ENCODE data around the gene PEAK3.

- TF ChIP-seq CTCF (IDR thresholded peaks at IDR 0.05) (no peak), POLR2AphosphoS5 (IDR thresholded peaks at IDR 0.05) (no peak), POLR2A (IDR thresholded peaks at IDR 0.05) (no peak), EP300 (IDR thresholded peaks at IDR 0.05) (no peak)
Measured at GRCh38 chr19:2230033-2230531, 51.9 kb downstream of the PEAK3 start.

All from upper lobe of left lung (tissue), 4 donors.